ENCODE measurements around the gene ORAI2.

DNA sequence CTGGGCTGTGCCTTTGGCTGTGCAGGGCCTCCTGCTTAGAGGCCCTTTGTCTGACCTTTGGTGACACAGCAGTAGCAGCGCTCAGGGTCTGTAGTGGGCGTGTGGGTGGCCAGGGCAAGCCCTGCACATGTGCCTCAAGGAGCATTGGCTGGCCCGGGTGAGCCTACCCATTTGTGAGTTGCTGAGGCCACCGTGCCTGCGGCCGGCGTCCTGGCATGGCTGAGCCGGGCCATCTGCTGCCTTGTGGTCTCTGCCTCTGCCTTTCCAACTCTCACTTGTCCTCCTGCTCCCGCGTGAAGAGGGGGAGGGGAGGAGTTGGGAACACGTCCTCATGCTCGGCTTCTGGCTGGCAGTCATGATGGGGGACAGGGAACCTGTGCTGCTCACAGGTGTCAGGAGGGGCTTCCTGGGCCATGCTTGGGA is 9.2 kb upstream of the ORAI2 start:
- TF ChIP-seq, protein P1, sequence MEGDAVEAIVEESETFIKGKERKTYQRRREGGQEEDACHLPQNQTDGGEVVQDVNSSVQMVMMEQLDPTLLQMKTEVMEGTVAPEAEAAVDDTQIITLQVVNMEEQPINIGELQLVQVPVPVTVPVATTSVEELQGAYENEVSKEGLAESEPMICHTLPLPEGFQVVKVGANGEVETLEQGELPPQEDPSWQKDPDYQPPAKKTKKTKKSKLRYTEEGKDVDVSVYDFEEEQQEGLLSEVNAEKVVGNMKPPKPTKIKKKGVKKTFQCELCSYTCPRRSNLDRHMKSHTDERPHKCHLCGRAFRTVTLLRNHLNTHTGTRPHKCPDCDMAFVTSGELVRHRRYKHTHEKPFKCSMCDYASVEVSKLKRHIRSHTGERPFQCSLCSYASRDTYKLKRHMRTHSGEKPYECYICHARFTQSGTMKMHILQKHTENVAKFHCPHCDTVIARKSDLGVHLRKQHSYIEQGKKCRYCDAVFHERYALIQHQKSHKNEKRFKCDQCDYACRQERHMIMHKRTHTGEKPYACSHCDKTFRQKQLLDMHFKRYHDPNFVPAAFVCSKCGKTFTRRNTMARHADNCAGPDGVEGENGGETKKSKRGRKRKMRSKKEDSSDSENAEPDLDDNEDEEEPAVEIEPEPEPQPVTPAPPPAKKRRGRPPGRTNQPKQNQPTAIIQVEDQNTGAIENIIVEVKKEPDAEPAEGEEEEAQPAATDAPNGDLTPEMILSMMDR (conservative IDR thresholded peaks at IDR 0.05; ENCODE audit: low read depth, low read length) = no peak
- TF ChIP-seq ELK1 (IDR thresholded peaks at IDR 0.05; ENCODE audit: borderline replicate concordance, low read depth, low read length) (no peak), POLR2A (IDR thresholded peaks at IDR 0.05; ENCODE audit: low read depth, low read length) (no peak), SMC3 (IDR thresholded peaks at IDR 0.05; ENCODE audit: low read depth, low read length) (no peak), RAD21 (IDR thresholded peaks at IDR 0.05; ENCODE audit: low read length) (no peak), MAZ (IDR thresholded peaks at IDR 0.05; ENCODE audit: borderline replicate concordance, low read depth, low read length) (no peak), CEBPB (IDR thresholded peaks at IDR 0.05; ENCODE audit: low read depth, low read length) (no peak), MXI1 (IDR thresholded peaks at IDR 0.05; ENCODE audit: borderline replicate concordance, low read depth, low read length) (no peak)

Data from IMR-90 (cell line).